Measurements from ENCODE around the gene C1orf50.

DNA sequence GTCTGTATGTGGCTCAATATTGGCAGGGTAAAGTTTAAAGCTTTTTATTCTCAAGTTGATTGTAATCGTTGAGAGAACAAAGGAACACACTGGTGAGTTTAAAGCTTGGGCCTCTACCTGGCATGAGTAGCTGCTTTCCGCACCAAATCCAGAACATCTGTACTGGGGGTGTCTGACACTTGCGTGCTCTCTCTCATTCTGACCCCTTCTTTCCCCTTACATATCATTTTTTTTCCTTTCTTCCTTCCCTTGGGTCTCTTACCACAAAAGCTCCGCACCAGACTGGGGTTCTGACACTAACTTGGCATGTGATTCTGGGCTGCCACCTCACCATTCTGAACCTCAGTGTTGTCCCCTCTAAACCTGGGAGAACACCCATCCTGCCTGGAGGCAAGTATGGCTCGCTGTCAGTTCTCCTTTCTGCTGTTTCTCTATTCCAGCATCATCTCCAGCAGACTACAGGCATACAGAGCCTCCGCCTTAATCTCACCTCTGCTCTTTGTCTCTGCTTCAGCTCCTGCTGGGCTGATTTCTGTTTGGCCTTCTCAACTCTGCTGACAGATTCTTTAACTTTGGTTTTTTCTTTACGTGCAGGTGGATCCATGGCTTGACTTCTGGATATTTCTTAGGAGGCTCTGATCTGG, 49.0 kb downstream of the C1orf50 start:
- TF ChIP-seq ARNT (IDR thresholded peaks at IDR 0.05) (no peak), ELF4 (IDR thresholded peaks at IDR 0.05) (no peak), NFRKB (IDR thresholded peaks at IDR 0.05) (no peak), SP1 (IDR thresholded peaks at IDR 0.05) (no peak), LEF1 (IDR thresholded peaks at IDR 0.05; ENCODE audit: borderline replicate concordance) (no peak), BHLHE40 (IDR thresholded peaks at IDR 0.05; ENCODE audit: borderline replicate concordance) (no peak), FOXM1 (IDR thresholded peaks at IDR 0.05; ENCODE audit: borderline replicate concordance) (no peak), SUZ12 (IDR thresholded peaks at IDR 0.05) (no peak)

All from HEK293T (cell line).